Upper lobe of right lung (tissue), 1 donor: Measurements from ENCODE around the gene ADAMTS2. TPM values are rescaled to one million over a fixed set of nuclear protein-coding genes. Genes with fewer than 3 reads are reported as not detected.

ENCODE experiments used
- ATAC-seq: fragments of 200-7000 bp; cut with Tn5 transposase; one replicate; pipeline ENCODE4 v1.9.1; 2020; ENCODE audit warnings: mild to moderate bottlenecking, moderate library complexity
- DNase-seq: peaks from one replicate; pipeline ENCODE4 v3.0.0-alpha.2; 2020
- H3K27ac ChIP-seq: fragments of 200-600 bp; one replicate; pipeline ENCODE4 v1.8.0; 2022
- H3K27me3 ChIP-seq: fragments of 200-600 bp; one replicate; pipeline ENCODE4 v1.8.0; 2022; ENCODE audit warnings: mild to moderate bottlenecking
- H3K36me3 ChIP-seq: fragments of 200-600 bp; one replicate; pipeline ENCODE4 v1.8.0; 2022
- H3K4me1 ChIP-seq: fragments of 200-600 bp; one replicate; pipeline ENCODE4 v1.8.0; 2022
- H3K4me3 ChIP-seq: fragments of 200-600 bp; one replicate; pipeline ENCODE4 v1.8.0; 2022; ENCODE audit warnings: mild to moderate bottlenecking
- H3K9me3 ChIP-seq: fragments of 200-600 bp; one replicate; pipeline ENCODE4 v1.8.0; 2022
- intact Hi-C: fragments of 100-400 bp; cut with DNase I; formaldehyde crosslinking; loops from one replicate; pipeline ENCODE4 v1.11.0; 2022
- total RNA-seq: library from RNA; stranded (reverse); fragmentation: NEBNext Ultra II Directional; extraction: Animal tissue kit (Norgen Biotek cat#: 25700); gene quantifications from one replicate; pipeline ENCODE4 v1.2.1, GENCODE V29; 2021
- TF ChIP-seq, protein P1 (sequence below): fragments of 200-600 bp; IDR thresholded peaks from one replicate; pipeline ENCODE4 v1.8.0; 2022; ENCODE audit warnings: antibody characterized with exemption
- donor health status: DM: no; HTN: yes; CAD: no; lungs with severe emphysema.

Gene ADAMTS2
- total RNA-seq, 1 donor from 2014 or later = 16.4 TPM

DNA sequence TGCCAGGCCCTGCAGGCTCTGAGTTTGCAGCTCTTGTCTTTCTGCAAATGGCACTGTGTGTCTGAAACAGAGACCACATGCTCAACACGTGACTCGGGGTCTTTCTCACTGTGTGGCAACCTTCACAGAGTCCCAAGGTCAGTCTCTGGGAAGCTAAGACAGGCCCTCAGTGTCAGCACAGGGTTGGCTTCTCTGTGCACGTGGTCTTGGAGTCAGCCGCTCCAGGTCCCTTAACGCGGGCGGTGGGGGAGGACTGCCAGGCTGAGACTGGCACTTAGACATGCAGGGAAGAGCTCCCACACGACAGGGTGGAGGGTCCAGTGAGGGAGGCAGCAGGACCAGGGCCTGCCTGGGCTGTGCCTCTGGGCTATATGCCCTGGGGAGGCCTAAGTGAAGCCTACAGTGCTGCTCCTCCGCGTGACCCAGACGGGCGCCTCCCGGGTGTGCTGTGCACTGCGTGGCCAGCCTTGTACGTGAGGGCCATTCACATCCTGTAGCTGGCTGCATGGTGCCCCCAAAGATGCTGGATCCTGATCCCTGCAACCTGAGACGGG, 76.8 kb downstream of the ADAMTS2 start:
- Histone ChIP-seq H3K27ac (peak overlapping the region; percentile 13), H3K9me3 (no peaks in the 10 kb centered on the region), H3K4me1 (peaks cover 66% of the 10 kb centered on the region), H3K4me3 (no peak overlapping the region), H3K36me3 (no peaks in the 10 kb centered on the region), H3K27me3 (peaks cover 6% of the 10 kb centered on the region)
- peak; percentile 61 for DNase-seq
- TF ChIP-seq, protein P1, sequence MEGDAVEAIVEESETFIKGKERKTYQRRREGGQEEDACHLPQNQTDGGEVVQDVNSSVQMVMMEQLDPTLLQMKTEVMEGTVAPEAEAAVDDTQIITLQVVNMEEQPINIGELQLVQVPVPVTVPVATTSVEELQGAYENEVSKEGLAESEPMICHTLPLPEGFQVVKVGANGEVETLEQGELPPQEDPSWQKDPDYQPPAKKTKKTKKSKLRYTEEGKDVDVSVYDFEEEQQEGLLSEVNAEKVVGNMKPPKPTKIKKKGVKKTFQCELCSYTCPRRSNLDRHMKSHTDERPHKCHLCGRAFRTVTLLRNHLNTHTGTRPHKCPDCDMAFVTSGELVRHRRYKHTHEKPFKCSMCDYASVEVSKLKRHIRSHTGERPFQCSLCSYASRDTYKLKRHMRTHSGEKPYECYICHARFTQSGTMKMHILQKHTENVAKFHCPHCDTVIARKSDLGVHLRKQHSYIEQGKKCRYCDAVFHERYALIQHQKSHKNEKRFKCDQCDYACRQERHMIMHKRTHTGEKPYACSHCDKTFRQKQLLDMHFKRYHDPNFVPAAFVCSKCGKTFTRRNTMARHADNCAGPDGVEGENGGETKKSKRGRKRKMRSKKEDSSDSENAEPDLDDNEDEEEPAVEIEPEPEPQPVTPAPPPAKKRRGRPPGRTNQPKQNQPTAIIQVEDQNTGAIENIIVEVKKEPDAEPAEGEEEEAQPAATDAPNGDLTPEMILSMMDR = no peak
- no peak for ATAC-seq
- intact Hi-C loops = no loop called here

DNA sequence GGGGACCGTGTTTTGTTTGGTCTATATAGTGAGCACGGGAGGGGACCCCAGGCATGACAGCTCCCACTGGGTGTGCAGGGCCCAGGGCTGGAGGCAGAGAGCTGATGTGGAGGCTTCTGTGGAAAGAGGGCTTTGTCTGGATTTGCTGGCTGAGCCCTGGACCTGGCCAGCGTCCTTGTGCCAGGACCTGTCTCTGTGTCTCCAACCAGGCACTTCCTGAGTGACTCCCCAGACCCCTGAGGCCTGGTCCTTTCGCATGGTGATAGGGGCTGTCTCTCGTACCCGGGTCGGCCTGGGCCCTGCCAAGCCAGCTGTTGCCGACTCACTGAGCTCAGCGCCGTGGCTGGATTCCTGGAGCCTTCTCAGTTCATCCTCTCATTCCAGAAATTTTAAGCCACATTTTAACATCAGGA, 77.6 kb downstream of the ADAMTS2 start:
- no peak overlapping the region for H3K4me3 ChIP-seq
- ATAC-seq (no peak), DNase-seq (peak; percentile 56)
- no peaks in the 10 kb centered on the region for H3K36me3 ChIP-seq
- TF ChIP-seq, protein P1 = no peak
- H3K27ac ChIP-seq = no peak overlapping the region
- intact Hi-C loops = no loop called here
- peaks cover 61% of the 10 kb centered on the region for H3K4me1 ChIP-seq
- no peaks in the 10 kb centered on the region for H3K9me3 ChIP-seq
- H3K27me3 ChIP-seq = peaks cover 6% of the 10 kb centered on the region

DNA sequence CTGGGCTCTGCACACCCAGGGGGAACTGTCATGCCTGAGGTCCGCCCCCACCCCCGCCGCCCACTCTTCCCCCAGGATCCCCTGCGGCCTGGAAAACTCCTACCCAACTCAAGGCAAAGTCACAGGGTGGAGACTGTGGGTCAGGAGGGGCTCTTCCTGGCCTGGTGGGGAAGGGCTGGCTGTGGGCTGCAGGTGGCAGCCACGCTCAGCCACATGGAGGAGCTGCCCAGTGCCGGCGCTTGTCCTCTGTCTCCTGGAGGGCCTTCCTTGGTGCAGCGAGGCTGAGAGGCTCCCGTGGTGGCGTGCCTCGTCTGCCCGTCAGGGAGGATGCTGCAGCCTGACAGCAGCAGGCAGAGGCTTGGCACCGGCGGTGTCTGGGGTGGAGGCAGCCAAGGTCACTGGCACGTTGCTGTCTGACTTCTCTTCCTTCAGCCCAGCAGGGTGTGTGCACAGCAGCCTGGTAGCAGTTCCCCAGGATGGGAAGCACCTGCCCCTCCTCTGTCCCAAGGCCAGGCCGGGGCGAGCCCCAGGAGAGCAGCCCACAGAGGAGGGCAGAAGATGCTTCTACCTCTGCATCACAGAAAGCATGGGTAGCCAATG, 78.1 kb downstream of the ADAMTS2 start:
- intact Hi-C loops = no loop called here

DNA sequence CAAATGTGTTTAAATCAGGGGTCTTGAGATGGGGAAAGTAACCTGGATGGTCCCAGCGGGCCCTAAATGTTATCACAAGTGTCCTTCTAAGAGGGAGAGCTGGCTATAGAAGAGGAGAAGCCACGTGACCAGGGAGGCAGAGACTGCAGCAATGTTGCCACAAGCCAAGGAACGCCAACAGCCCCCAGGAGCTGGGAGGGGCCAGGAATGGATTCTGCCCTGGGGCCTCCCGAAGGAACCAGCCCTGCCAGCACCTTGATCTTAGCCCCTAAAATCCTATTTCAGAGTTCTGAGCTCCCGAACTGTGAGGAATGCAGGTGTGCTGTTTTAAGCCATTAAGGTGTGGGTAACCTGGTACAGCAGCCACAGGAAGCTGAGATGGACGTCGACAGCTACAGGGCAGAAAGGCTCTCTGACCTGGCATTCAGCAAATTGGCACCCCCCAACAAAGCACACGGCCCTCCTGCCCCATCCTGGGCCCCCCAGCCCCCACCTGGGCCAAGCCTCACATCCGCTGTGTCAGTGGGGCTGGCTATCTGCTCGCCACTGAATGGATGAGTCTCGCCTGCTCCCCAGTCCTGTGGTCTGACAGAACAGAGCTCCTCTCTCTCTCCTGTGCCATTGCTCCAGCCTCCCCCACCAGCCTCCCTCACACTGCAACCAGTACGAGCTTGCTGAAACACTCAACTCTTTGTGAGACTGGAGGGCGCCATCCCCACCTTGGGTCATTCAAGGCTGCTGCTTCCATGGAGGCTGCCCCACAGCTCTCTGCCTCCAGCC, 78.8 kb downstream of the ADAMTS2 start:
- ATAC-seq = no peak
- TF ChIP-seq, protein P1 = no peak
- peak overlapping the region; percentile 69 for H3K27ac ChIP-seq
- H3K27me3 ChIP-seq = peaks cover 6% of the 10 kb centered on the region
- DNase-seq = peak; percentile 48
- no peaks in the 10 kb centered on the region for H3K9me3 ChIP-seq
- no peaks in the 10 kb centered on the region for H3K36me3 ChIP-seq
- intact Hi-C loops = no loop called here
- H3K4me3 ChIP-seq = no peak overlapping the region
- peaks cover 51% of the 10 kb centered on the region for H3K4me1 ChIP-seq

More for the DNA sequence above, 78.1 kb downstream of the ADAMTS2 start:
- Histone ChIP-seq H3K27ac (no peak overlapping the region), H3K36me3 (no peaks in the 10 kb centered on the region), H3K4me1 (peaks cover 56% of the 10 kb centered on the region), H3K9me3 (no peaks in the 10 kb centered on the region), H3K27me3 (peaks cover 6% of the 10 kb centered on the region), H3K4me3 (no peak overlapping the region)
- TF ChIP-seq, protein P1 = no peak
- no peak for ATAC-seq
- DNase-seq = peak; percentile 57

DNA sequence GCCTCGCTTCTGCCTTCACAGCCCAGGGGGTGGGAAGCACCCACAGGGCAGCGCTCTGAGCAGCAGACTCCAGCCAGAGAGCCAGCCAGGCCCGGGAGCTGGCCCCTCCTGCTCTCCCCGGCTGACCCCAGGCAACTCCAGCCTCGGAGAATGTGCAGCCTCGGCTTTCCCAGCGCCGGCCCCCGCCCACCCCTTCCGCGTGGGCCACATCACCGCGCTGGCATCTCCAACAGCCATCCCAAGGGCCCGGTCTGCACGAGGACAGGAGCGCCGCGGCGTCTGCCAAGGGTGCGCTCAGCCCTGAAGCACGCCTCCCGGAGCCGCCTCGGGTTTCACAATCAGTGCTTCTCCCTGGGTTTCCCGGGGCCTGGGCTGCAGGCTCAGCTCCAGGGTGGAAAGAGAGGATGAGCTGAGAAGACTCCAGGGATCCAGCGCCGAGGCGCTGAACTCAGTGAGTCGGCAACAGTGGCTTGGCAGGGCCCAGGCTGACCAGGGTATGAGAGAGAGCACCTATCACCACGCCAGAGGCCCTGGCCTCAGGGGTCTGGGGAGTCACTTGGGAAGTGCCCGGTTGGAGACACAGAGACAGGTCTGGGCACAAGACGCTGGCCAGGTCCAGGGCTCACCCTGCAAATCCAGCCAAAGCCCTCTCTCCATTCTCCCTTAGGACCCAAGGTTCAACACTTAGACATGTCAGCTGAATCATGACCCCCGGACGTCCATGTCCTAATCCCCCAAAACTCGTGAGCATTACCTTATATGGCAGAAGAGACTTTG, 79.6 kb downstream of the ADAMTS2 start:
- TF ChIP-seq, protein P1 = no peak
- Histone ChIP-seq H3K36me3 (no peaks in the 10 kb centered on the region), H3K9me3 (no peaks in the 10 kb centered on the region), H3K27me3 (peaks cover 6% of the 10 kb centered on the region), H3K27ac (peak overlapping the region; percentile 69), H3K4me1 (peaks cover 45% of the 10 kb centered on the region), H3K4me3 (no peak overlapping the region)
- intact Hi-C loops = no loop called here
- DNase-seq (peak; percentile 88), ATAC-seq (peak; percentile 88)
